CD8-positive, alpha-beta memory T cell (primary cell): ENCODE data around the gene LIMD2. TPM values are rescaled to one million over a fixed set of nuclear protein-coding genes. Genes with fewer than 3 reads are reported as not detected.
A peak's percentile ranks its signal among the peaks of the same experiment; 100 is the strongest.

Experiments used
- CTCF ChIA-PET: fragments of 350-600 bp; sonication (Branson Sonifier 250); formaldehyde crosslinking; loops from one replicate; lab custom pipeline; 2021; ENCODE audit warnings: antibody characterized with exemption; lab: Charles Lee
- POLR2A ChIA-PET: fragments of 350-600 bp; sonication (Branson Sonifier 250); formaldehyde crosslinking; loops from one replicate; lab custom pipeline; 2021; ENCODE audit warnings: antibody characterized with exemption; lab: Charles Lee
- DNase-seq, 5 donors: peaks; one replicate each; pipeline versions ENCODE4 v3.0.0 to v3.0.0-alpha.2; 2020 to 2022; ENCODE audit warnings: mixed read lengths in 1 of 5
- H3K27ac ChIP-seq: one replicate; pipeline ENCODE4 v1.7.0; 2013; ENCODE audit warnings: low read depth, mild to moderate bottlenecking, low read length, moderate library complexity
- H3K27me3 ChIP-seq: 2 replicates; pipeline ENCODE4 v1.7.0; 2013; ENCODE audit warnings: low read length, mild to moderate bottlenecking; ENCODE audit not compliant: insufficient read depth, poor library complexity, severe bottlenecking
- H3K36me3 ChIP-seq: 2 replicates; pipeline ENCODE4 v1.7.0; 2013; ENCODE audit warnings: mild to moderate bottlenecking, low read length, moderate library complexity; ENCODE audit not compliant: insufficient read depth
- H3K4me1 ChIP-seq: 2 replicates; pipeline ENCODE4 v1.7.0; 2013; ENCODE audit warnings: mild to moderate bottlenecking, low read length, moderate library complexity; ENCODE audit not compliant: insufficient read depth
- H3K4me3 ChIP-seq: 2 replicates; pipeline ENCODE4 v1.7.0; 2013; ENCODE audit warnings: mild to moderate bottlenecking, low read length
- H3K9me3 ChIP-seq: 2 replicates; pipeline ENCODE4 v1.7.0; 2013; ENCODE audit warnings: mild to moderate bottlenecking, low read length
- H3K27ac Mint-ChIP-seq, 8 donors: one replicate each; pipeline ENCODE4 v1.8.0; 2020 to 2021; ENCODE audit warnings: mixed read lengths in 8 of 8, mild to moderate bottlenecking in 6 of 8, inconsistent platforms in 3 of 8, moderate library complexity in 3 of 8
- H3K27me3 Mint-ChIP-seq, 2 donors: one replicate each; pipeline ENCODE4 v1.8.0; 2020 to 2021; ENCODE audit warnings: mixed read lengths in 2 of 2, mild to moderate bottlenecking in 1 of 2, moderate library complexity in 1 of 2
- H3K36me3 Mint-ChIP-seq, 3 donors: one replicate each; pipeline ENCODE4 v1.8.0; 2020 to 2021; ENCODE audit warnings: mixed read lengths in 3 of 3, inconsistent platforms in 1 of 3, mild to moderate bottlenecking in 1 of 3
- H3K4me1 Mint-ChIP-seq, 3 donors: one replicate each; pipeline ENCODE4 v1.8.0; 2020 to 2021; ENCODE audit warnings: mixed read lengths in 3 of 3, inconsistent platforms in 1 of 3, mild to moderate bottlenecking in 1 of 3
- H3K4me3 Mint-ChIP-seq, 7 donors: one replicate each; pipeline ENCODE4 v1.8.0; 2020 to 2021; ENCODE audit warnings: mixed read lengths in 7 of 7, mild to moderate bottlenecking in 6 of 7, moderate library complexity in 4 of 7, inconsistent platforms in 2 of 7
- H3K9me3 Mint-ChIP-seq, 5 donors: one replicate each; pipeline ENCODE4 v1.8.0; 2020 to 2022; ENCODE audit warnings: mixed read lengths in 5 of 5, mild to moderate bottlenecking in 3 of 5, moderate library complexity in 2 of 5, inconsistent platforms in 1 of 5
- polyA plus RNA-seq: library from polyadenylated mRNA; unstranded; fragments of 300-500 nt; fragmentation: Illumina TruSeq; gene quantifications from one replicate; pipeline ENCODE4 v1.2.3, GENCODE V29; 2021
- total RNA-seq, 2 experiments: library from RNA; stranded (reverse); gene quantifications; one replicate each; pipeline ENCODE4 v1.2.3, GENCODE V29; 2021

The LIMD2 gene
- total and polyA plus RNA-seq, 3 experiments from 2014 or later = 236 to 495 (median 240) TPM

- Histone ChIP-seq H3K4me1 (peaks cover 88% of the 10 kb centered on the region), H3K27me3 (no peaks in the 10 kb centered on the region), H3K27ac (peak overlapping the region; percentile 62), H3K36me3 (no peaks in the 10 kb centered on the region), H3K9me3 (no peaks in the 10 kb centered on the region), H3K4me3 (peak overlapping the region; percentile 55)
- Mint-ChIP-seq H3K9me3 (peaks cover 0 to 4% (median 0%) of the 10 kb centered on the region in 5 donors), H3K27me3 (no peaks in the 10 kb centered on the region), H3K36me3 (peaks cover 4 to 50% (median 13%) of the 10 kb centered on the region in 3 donors), H3K4me3 (peak overlapping the region; percentile 78 to 88 (median 84)), H3K27ac (peak overlapping the region; percentile 80 to 99 (median 95)), H3K4me1 (peaks cover 78 to 93% (median 84%) of the 10 kb centered on the region in 3 donors)
- no peak for DNase-seq
- POLR2A ChIA-PET = interaction anchor here (0.6 to 14.8 kb wide), 4 partner anchors 10 to 82 kb away, joined by 5 to 270 read pairs (median 10); partner anchors contain the start of genes CCDC47 and DDX42
- CTCF ChIA-PET = interaction anchor here (1.2 to 11.3 kb wide), 2 partner anchors 11 to 30 kb away, joined by 3 to 251 read pairs; no protein-coding TSS in a partner anchor
Observed at GRCh38 chr17:63705657-63706056, 5.7 kb upstream of the LIMD2 start.

DNA sequence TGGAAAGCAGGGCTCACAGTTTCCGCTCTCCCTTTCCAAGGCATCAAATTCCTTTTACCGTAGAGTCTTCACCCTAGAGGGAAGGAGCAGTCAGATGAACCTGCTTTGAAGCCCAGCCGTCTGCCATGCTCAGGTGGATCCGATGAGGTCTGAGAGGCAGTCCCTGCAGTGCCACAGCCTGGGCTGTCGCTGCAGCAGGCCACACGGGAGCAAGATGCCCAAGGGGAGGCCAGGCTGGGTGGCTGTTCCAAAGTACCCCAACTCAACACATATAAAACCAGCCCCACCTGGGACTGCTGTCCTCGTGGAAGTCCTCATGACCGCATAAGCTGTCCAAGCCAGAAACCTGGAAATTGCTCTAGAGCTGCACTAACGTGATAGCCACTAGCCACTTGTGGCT, 4.9 kb upstream of the LIMD2 start:
- H3K27me3 Mint-ChIP-seq = no peaks in the 10 kb centered on the region
- H3K9me3 Mint-ChIP-seq = peaks cover 0 to 4% (median 0%) of the 10 kb centered on the region in 5 donors
- POLR2A ChIA-PET = interaction anchor here (14.8 kb wide), 1 partner anchor 9 kb away, joined by 270 read pairs; no protein-coding TSS in a partner anchor
- peak overlapping the region in 6 of 7 donors; percentile 70 to 85 (median 82) for H3K4me3 Mint-ChIP-seq
- peaks cover 73 to 85% (median 77%) of the 10 kb centered on the region in 3 donors for H3K4me1 Mint-ChIP-seq
- peak overlapping the region; percentile 19 to 99 (median 94) for H3K27ac Mint-ChIP-seq
- Histone ChIP-seq H3K27ac (no peak overlapping the region), H3K4me3 (no peak overlapping the region), H3K9me3 (no peaks in the 10 kb centered on the region), H3K36me3 (no peaks in the 10 kb centered on the region), H3K27me3 (no peaks in the 10 kb centered on the region), H3K4me1 (peaks cover 80% of the 10 kb centered on the region)
- peaks cover 4 to 45% (median 13%) of the 10 kb centered on the region in 3 donors for H3K36me3 Mint-ChIP-seq
- CTCF ChIA-PET = interaction anchor here (11.3 kb wide), 1 partner anchor 11 kb away, joined by 251 read pairs; no protein-coding TSS in a partner anchor
- no peak for DNase-seq

- Mint-ChIP-seq H3K36me3 (peaks cover 4 to 43% (median 11%) of the 10 kb centered on the region in 3 donors), H3K9me3 (peaks cover 0 to 4% (median 0%) of the 10 kb centered on the region in 5 donors), H3K27ac (peak overlapping the region; percentile 14 to 99 (median 91)), H3K27me3 (no peaks in the 10 kb centered on the region), H3K4me1 (peaks cover 67 to 79% (median 71%) of the 10 kb centered on the region in 3 donors), H3K4me3 (peak overlapping the region in 3 of 7 donors; percentile 73 to 93 (median 75))
- H3K27ac ChIP-seq = no peak overlapping the region
- H3K4me3 ChIP-seq = no peak overlapping the region
- H3K9me3 ChIP-seq = no peaks in the 10 kb centered on the region
- ChIA-PET CTCF (no interaction called here), POLR2A (interaction anchor here (0.6 to 14.8 kb wide), 3 partner anchors 8 to 85 kb away, joined by 3 to 270 read pairs (median 3); no protein-coding TSS in a partner anchor)
- no peaks in the 10 kb centered on the region for H3K36me3 ChIP-seq
- DNase-seq = no peak
- H3K27me3 ChIP-seq = no peaks in the 10 kb centered on the region
- H3K4me1 ChIP-seq = peaks cover 74% of the 10 kb centered on the region
Observed at GRCh38 chr17:63704259-63704576, 4.3 kb upstream of the LIMD2 start.

GRCh38 chr17:63703556-63704258, 3.8 kb upstream of the LIMD2 start:
- peaks cover 62 to 74% (median 66%) of the 10 kb centered on the region in 3 donors for H3K4me1 Mint-ChIP-seq
- Histone ChIP-seq H3K4me1 (peaks cover 69% of the 10 kb centered on the region), H3K9me3 (no peaks in the 10 kb centered on the region), H3K36me3 (peaks cover 2% of the 10 kb centered on the region), H3K4me3 (peak overlapping the region; percentile 66), H3K27me3 (no peaks in the 10 kb centered on the region), H3K27ac (no peak overlapping the region)
- DNase-seq = no peak
- H3K27ac Mint-ChIP-seq = peak overlapping the region; percentile 64 to 100 (median 98)
- H3K4me3 Mint-ChIP-seq = peak overlapping the region; percentile 30 to 98 (median 92)
- H3K36me3 Mint-ChIP-seq = peaks cover 4 to 43% (median 10%) of the 10 kb centered on the region in 3 donors
- H3K9me3 Mint-ChIP-seq = peaks cover 0 to 4% (median 0%) of the 10 kb centered on the region in 5 donors
- POLR2A ChIA-PET = interaction anchor here (0.6 to 14.8 kb wide), 5 partner anchors 8 to 85 kb away, joined by 3 to 270 read pairs (median 18); partner anchors contain the start of genes CCDC47, DDX42 and MAP3K3
- CTCF ChIA-PET = interaction anchor here (3.6 to 4.2 kb wide), 2 partner anchors 7 to 70 kb away, joined by 16 to 39 read pairs; partner anchors contain the start of genes CCDC47 and DDX42
- H3K27me3 Mint-ChIP-seq = no peaks in the 10 kb centered on the region

GRCh38 chr17:63703029-63703428, 3.1 kb upstream of the LIMD2 start:
- peak overlapping the region; percentile 95 to 100 (median 99) for H3K27ac Mint-ChIP-seq
- H3K4me3 ChIP-seq = peak overlapping the region; percentile 66
- CTCF ChIA-PET = interaction anchor here (1.0 to 4.2 kb wide), 5 partner anchors 7 to 80 kb away, joined by 4 to 39 read pairs (median 7); partner anchors contain the start of genes CCDC47 and DDX42

GRCh38 chr17:63702721-63703015, 2.7 kb upstream of the LIMD2 start:
- Histone ChIP-seq H3K4me1 (peaks cover 60% of the 10 kb centered on the region), H3K4me3 (peak overlapping the region; percentile 66), H3K27me3 (no peaks in the 10 kb centered on the region), H3K27ac (peak overlapping the region; percentile 70), H3K36me3 (peaks cover 10% of the 10 kb centered on the region), H3K9me3 (no peaks in the 10 kb centered on the region)
- Mint-ChIP-seq H3K27ac (peak overlapping the region; percentile 95 to 100 (median 99)), H3K36me3 (peaks cover 7 to 52% (median 10%) of the 10 kb centered on the region in 3 donors), H3K4me1 (peaks cover 61 to 69% (median 63%) of the 10 kb centered on the region in 3 donors), H3K4me3 (peak overlapping the region; percentile 91 to 98 (median 93)), H3K9me3 (peaks cover 0 to 6% (median 0%) of the 10 kb centered on the region in 5 donors), H3K27me3 (peaks cover 0 to 3% of the 10 kb centered on the region in 2 donors)
- ChIA-PET CTCF (interaction anchor here (0.9 to 4.2 kb wide), 7 partner anchors 8 to 79 kb away, joined by 3 to 39 read pairs (median 4); partner anchors contain the start of genes CCDC47 and DDX42), POLR2A (interaction anchor here (0.7 to 14.8 kb wide), 8 partner anchors 7 to 81 kb away, joined by 3 to 270 read pairs (median 16); partner anchors contain the start of genes CCDC47, DDX42, MAP3K3 and STRADA)
- DNase-seq = no peak

More at GRCh38 chr17:63703029-63703428, 3.1 kb upstream of the LIMD2 start:
- Mint-ChIP-seq H3K4me3 (peak overlapping the region; percentile 91 to 98 (median 93)), H3K36me3 (peaks cover 5 to 49% (median 10%) of the 10 kb centered on the region in 3 donors), H3K4me1 (peaks cover 57 to 67% (median 59%) of the 10 kb centered on the region in 3 donors), H3K9me3 (peaks cover 0 to 4% (median 0%) of the 10 kb centered on the region in 5 donors), H3K27me3 (peaks cover 0 to 2% of the 10 kb centered on the region in 2 donors)
- DNase-seq = no peak
- Histone ChIP-seq H3K36me3 (peaks cover 9% of the 10 kb centered on the region), H3K4me1 (peaks cover 62% of the 10 kb centered on the region), H3K27ac (peak overlapping the region; percentile 70), H3K9me3 (no peaks in the 10 kb centered on the region), H3K27me3 (no peaks in the 10 kb centered on the region)
- POLR2A ChIA-PET = interaction anchor here (0.7 to 14.8 kb wide), 6 partner anchors 7 to 81 kb away, joined by 3 to 270 read pairs (median 27); partner anchors contain the start of genes CCDC47, DDX42 and MAP3K3

- DNase-seq = peak; percentile 67 to 89 (median 74)
- Histone ChIP-seq H3K4me3 (peak overlapping the region; percentile 94), H3K27ac (peak overlapping the region; percentile 70), H3K9me3 (no peaks in the 10 kb centered on the region), H3K4me1 (peaks cover 60% of the 10 kb centered on the region), H3K36me3 (peaks cover 16% of the 10 kb centered on the region), H3K27me3 (no peaks in the 10 kb centered on the region)
- ChIA-PET CTCF (interaction anchor here (0.9 to 4.2 kb wide), 8 partner anchors 8 to 79 kb away, joined by 3 to 39 read pairs (median 4); partner anchors contain the start of genes CCDC47 and DDX42), POLR2A (interaction anchor here (0.7 to 14.8 kb wide), 14 partner anchors 6 to 804 kb away, joined by 3 to 270 read pairs (median 6); partner anchors contain the start of genes CCDC47, DDX42, DDX5 and MAP3K3)
- Mint-ChIP-seq H3K27me3 (peaks cover 0 to 3% of the 10 kb centered on the region in 2 donors), H3K4me1 (peaks cover 61 to 71% (median 65%) of the 10 kb centered on the region in 3 donors), H3K9me3 (peaks cover 0 to 6% (median 0%) of the 10 kb centered on the region in 5 donors), H3K36me3 (peaks cover 7 to 58% (median 10%) of the 10 kb centered on the region in 3 donors), H3K4me3 (peak overlapping the region; percentile 91 to 98 (median 93)), H3K27ac (peak overlapping the region; percentile 95 to 100 (median 99))
Observed at GRCh38 chr17:63701868-63702720, 2.2 kb upstream of the LIMD2 start.
